Measurements from ENCODE around the gene NTSR1. TPM values are rescaled to one million over a fixed set of nuclear protein-coding genes. Genes with fewer than 3 reads are reported as not detected.

Gene NTSR1
- polyA plus RNA-seq, 3 donors: 1.4 to 2.4 (median 2.0) TPM

GRCh38 chr20:62707921-62708521 lies 615 bp upstream of the NTSR1 start:
- DNase-seq: no peak

- no peak for DNase-seq
Observed at GRCh38 chr20:62709537-62709905, 885 bp downstream of the NTSR1 start.

- no peak for DNase-seq
Observed at GRCh38 chr20:62710221-62710885, 1.7 kb downstream of the NTSR1 start.

- DNase-seq: no peak
Observed at GRCh38 chr20:62710886-62711702, 2.5 kb downstream of the NTSR1 start.

- DNase-seq: no peak
Observed at GRCh38 chr20:62711703-62712101, 3.1 kb downstream of the NTSR1 start.

GRCh38 chr20:62712606-62713005 lies 4.0 kb downstream of the NTSR1 start:
- no peak for DNase-seq

GRCh38 chr20:62714006-62714405 lies 5.4 kb downstream of the NTSR1 start:
- no peak for DNase-seq

GRCh38 chr20:62714799-62715198 lies 6.2 kb downstream of the NTSR1 start:
- no peak for DNase-seq

- DNase-seq: no peak
Observed at GRCh38 chr20:62715201-62715600, 6.6 kb downstream of the NTSR1 start.

GRCh38 chr20:62716198-62716940 lies 7.7 kb downstream of the NTSR1 start:
- no peak for DNase-seq

- DNase-seq: no peak
Observed at GRCh38 chr20:62716941-62717310, 8.3 kb downstream of the NTSR1 start.

- no peak for DNase-seq
Observed at GRCh38 chr20:62717933-62718332, 9.3 kb downstream of the NTSR1 start.

- no peak for DNase-seq
Observed at GRCh38 chr20:62718546-62718945, 9.9 kb downstream of the NTSR1 start.

GRCh38 chr20:62719250-62719935 lies 10.8 kb downstream of the NTSR1 start:
- no peak for DNase-seq

- no peak for DNase-seq
Observed at GRCh38 chr20:62721511-62722370, 13.1 kb downstream of the NTSR1 start.

GRCh38 chr20:62722627-62723026 lies 14.0 kb downstream of the NTSR1 start:
- DNase-seq: no peak

GRCh38 chr20:62723351-62723750 lies 14.7 kb downstream of the NTSR1 start:
- DNase-seq: no peak

GRCh38 chr20:62723768-62724450 lies 15.3 kb downstream of the NTSR1 start:
- no peak for DNase-seq

- DNase-seq: no peak
Observed at GRCh38 chr20:62724692-62725595, 16.3 kb downstream of the NTSR1 start.

All from renal pelvis (tissue), 4 donors.